H1 (cell line): ENCODE measurements around the gene ARID5B. TPM values are rescaled to one million over a fixed set of nuclear protein-coding genes. Genes with fewer than 3 reads are reported as not detected.

ENCODE experiments used
- CTCF ChIA-PET: fragments of 300-600 bp; sonication (Branson Sonifier 250); formaldehyde crosslinking; loops from one replicate; lab custom pipeline; 2021; ENCODE audit not compliant: partially characterized antibody; lab: Charles Lee
- POLR2A ChIA-PET: fragments of 300-600 bp; sonication (Branson Sonifier 250); formaldehyde crosslinking; loops from one replicate; lab custom pipeline; 2021; ENCODE audit warnings: inconsistent platforms; ENCODE audit not compliant: partially characterized antibody; lab: Charles Lee
- DNase-seq, 2 experiments: peaks; one replicate each; pipeline versions ENCODE4 v3.0.0 to v3.0.0-alpha.2; 2010 to 2022; ENCODE audit warnings: low spot score in 2 of 2, low read depth in 1 of 2, mixed read lengths in 1 of 2
- FAIRE-seq: peaks from 2 replicates; lab custom pipeline; 2011; peaks lifted over from hg19 to GRCh38; lab: Jason Lieb, UNC
- H2AFZ ChIP-seq: 2 replicates; pipeline ENCODE4 v1.8.1; 2012; ENCODE audit warnings: low read length, inconsistent platforms
- H2AK5ac ChIP-seq: 2 replicates; pipeline ENCODE4 v1.6.1; 2013; ENCODE audit warnings: low read depth, low read length
- H2BK120ac ChIP-seq: replicated peaks from 2 replicates; pipeline ENCODE3; 2013; ENCODE audit warnings: low read depth, low read length, inconsistent platforms
- H2BK12ac ChIP-seq: 2 replicates; pipeline ENCODE4 v1.6.1; 2013; ENCODE audit warnings: low read depth, low read length
- H2BK15ac ChIP-seq: 2 replicates; pipeline ENCODE4 v1.6.1; 2013; ENCODE audit warnings: low read length
- H2BK20ac ChIP-seq: 2 replicates; pipeline ENCODE4 v1.6.1; 2013; ENCODE audit warnings: low read length
- H2BK5ac ChIP-seq: 2 replicates; pipeline ENCODE4 v1.6.1; 2013; ENCODE audit warnings: low read depth, low read length
- H3K14ac ChIP-seq: 2 replicates; pipeline ENCODE4 v1.6.1; 2013; ENCODE audit warnings: inconsistent platforms; ENCODE audit not compliant: insufficient read length
- H3K18ac ChIP-seq: 2 replicates; pipeline ENCODE4 v1.6.1; 2013; ENCODE audit warnings: low read length; ENCODE audit errors: extremely low read depth
- H3K23ac ChIP-seq: 2 replicates; pipeline ENCODE4 v1.6.1; 2013; ENCODE audit warnings: inconsistent platforms; ENCODE audit not compliant: insufficient read length
- H3K23me2 ChIP-seq: 2 replicates; pipeline ENCODE4 v1.6.1; 2013; ENCODE audit warnings: low read depth, low read length
- H3K27ac ChIP-seq: 2 replicates; pipeline ENCODE4 v1.6.1; 2011; ENCODE audit warnings: low read depth, low read length, inconsistent platforms
- H3K27me3 ChIP-seq, 4 experiments: replicated peaks in 1 of 4; 1 replicate in 1 of 4; 2 replicates in 3 of 4; pipeline versions ENCODE4 v1.6.1 to v1.8.1; 2011 to 2013; ENCODE audit warnings: low read length in 3 of 4, mild to moderate bottlenecking in 3 of 4, inconsistent platforms in 2 of 4, mixed read lengths in 2 of 4, moderate library complexity in 1 of 4; ENCODE audit not compliant: control insufficient read depth in 3 of 4, insufficient read depth in 3 of 4; ENCODE audit errors: extremely low read depth in 1 of 4
- H3K36me3 ChIP-seq, 4 experiments: 2 replicates each; pipeline versions ENCODE4 v1.6.1 to v1.8.1; 2011 to 2013; ENCODE audit warnings: mild to moderate bottlenecking in 4 of 4, low read length in 3 of 4, moderate library complexity in 2 of 4, control low read depth in 1 of 4, inconsistent platforms in 1 of 4; ENCODE audit not compliant: insufficient read depth in 4 of 4, control insufficient read depth in 2 of 4
- H3K4ac ChIP-seq: replicated peaks from 2 replicates; pipeline ENCODE3; 2013; ENCODE audit warnings: low read length, low read depth, mixed read lengths, inconsistent platforms; ENCODE audit not compliant: insufficient read length
- H3K4me1 ChIP-seq, 4 experiments: replicated peaks in 1 of 4; 1 replicate in 1 of 4; 2 replicates in 3 of 4; pipeline versions ENCODE4 v1.6.1 to v1.8.1; 2011 to 2013; ENCODE audit warnings: low read length in 3 of 4, inconsistent platforms in 2 of 4, mixed read lengths in 1 of 4; ENCODE audit not compliant: insufficient read depth in 4 of 4, control insufficient read depth in 3 of 4
- H3K4me2 ChIP-seq, 2 experiments: 2 replicates each; pipeline versions ENCODE4 v1.6.1 to v1.8.1; 2011 to 2013; ENCODE audit warnings: low read depth in 2 of 2, low read length in 2 of 2, control low read depth in 1 of 2, inconsistent platforms in 1 of 2, mild to moderate bottlenecking in 1 of 2; ENCODE audit not compliant: insufficient read depth in 1 of 2
- H3K4me3 ChIP-seq, 4 experiments: fragments of 200-600, 300-600 bp in 1 of 4; sonication (generic), shearing (Covaris generic), sonication (Bioruptor Twin) in 1 of 4; 2 replicates each; pipeline versions ENCODE4 v1.5.1 to v1.8.1; 2011 to 2016; ENCODE audit warnings: low read length in 4 of 4, low read depth in 3 of 4, control low read depth in 2 of 4, inconsistent platforms in 2 of 4, mild to moderate bottlenecking in 2 of 4, mixed read lengths in 1 of 4, moderate library complexity in 1 of 4; ENCODE audit not compliant: insufficient read depth in 2 of 4; ENCODE audit errors: extremely low read depth in 1 of 4
- H3K56ac ChIP-seq: replicated peaks from 2 replicates; pipeline ENCODE3; 2013; ENCODE audit warnings: low read depth, mild to moderate bottlenecking, mixed read lengths, low read length, inconsistent platforms; ENCODE audit not compliant: insufficient read length
- H3K79me1 ChIP-seq: 2 replicates; pipeline ENCODE4 v1.6.1; 2013; ENCODE audit warnings: low read depth, low read length, control low read depth
- H3K79me2 ChIP-seq, 2 experiments: 2 replicates each; pipeline versions ENCODE4 v1.6.1 to v1.8.1; 2012 to 2013; ENCODE audit warnings: low read length in 2 of 2, mild to moderate bottlenecking in 2 of 2, inconsistent platforms in 1 of 2; ENCODE audit not compliant: insufficient read depth in 2 of 2, control insufficient read depth in 1 of 2
- H3K9ac ChIP-seq, 4 experiments: replicated peaks in 1 of 4; 1 replicate in 1 of 4; 2 replicates in 3 of 4; pipeline versions ENCODE4 v1.6.1 to v1.8.1; 2011 to 2013; ENCODE audit warnings: low read depth in 3 of 4, low read length in 3 of 4, control low read depth in 2 of 4, mild to moderate bottlenecking in 2 of 4, moderate library complexity in 2 of 4, inconsistent platforms in 1 of 4; ENCODE audit errors: extremely low read depth in 1 of 4
- H3K9me3 ChIP-seq, 2 experiments: 2 replicates each; pipeline versions ENCODE4 v1.6.1 to v1.8.1; 2012 to 2013; ENCODE audit warnings: mild to moderate bottlenecking in 2 of 2, moderate library complexity in 2 of 2, control low read depth in 1 of 2, inconsistent platforms in 1 of 2, low read depth in 1 of 2, low read length in 1 of 2, mixed read lengths in 1 of 2; ENCODE audit not compliant: insufficient read depth in 2 of 2
- H4K20me1 ChIP-seq, 2 experiments: replicated peaks in 1 of 2; 2 replicates each; pipeline versions ENCODE3 to v1.8.1; 2011 to 2013; ENCODE audit warnings: inconsistent platforms in 2 of 2, low read length in 2 of 2, mild to moderate bottlenecking in 1 of 2; ENCODE audit not compliant: insufficient read depth in 2 of 2, control insufficient read depth in 1 of 2
- H4K5ac ChIP-seq: 2 replicates; pipeline ENCODE4 v1.6.1; 2013; ENCODE audit warnings: low read length, low read depth, mixed read lengths, inconsistent platforms; ENCODE audit not compliant: insufficient read length
- H4K8ac ChIP-seq: 2 replicates; pipeline ENCODE4 v1.8.0; 2013; ENCODE audit warnings: mild to moderate bottlenecking, moderate library complexity, low read length, inconsistent platforms; ENCODE audit not compliant: insufficient read depth; ENCODE audit errors: extremely low read depth
- H4K91ac ChIP-seq: replicated peaks from 2 replicates; pipeline ENCODE3; 2013; ENCODE audit warnings: low read length, mixed read lengths, inconsistent platforms; ENCODE audit not compliant: insufficient read length
- ASH2L ChIP-seq: fragments of 200-600, 300-600 bp; sonication (generic); IDR thresholded peaks from one replicate; pipeline ENCODE4 v1.7.1; 2017; ENCODE audit warnings: low read length
- CREB1 ChIP-seq: IDR thresholded peaks from 2 replicates; pipeline ENCODE4 v1.6.1; 2012; ENCODE audit warnings: inconsistent platforms
- E2F6 ChIP-seq: IDR thresholded peaks from 2 replicates; pipeline ENCODE4 v1.6.1; 2012; ENCODE audit warnings: inconsistent platforms
- GABPA ChIP-seq: IDR thresholded peaks from 2 replicates; pipeline ENCODE4 v1.6.1; 2011; ENCODE audit warnings: mild to moderate bottlenecking, low read length, moderate library complexity, borderline replicate concordance; ENCODE audit not compliant: insufficient read depth
- HDAC2 ChIP-seq, 2 experiments: fragments of 300-600 bp in 1 of 2; sonication (generic) in 1 of 2; IDR thresholded peaks; 2 replicates each; pipeline ENCODE4 v1.6.1; 2011 to 2012; ENCODE audit warnings: low read depth in 2 of 2, low read length in 2 of 2, mild to moderate bottlenecking in 2 of 2, moderate library complexity in 2 of 2, borderline replicate concordance in 1 of 2, inconsistent platforms in 1 of 2
- JUND ChIP-seq: IDR thresholded peaks from 2 replicates; pipeline ENCODE4 v1.6.1; 2011; ENCODE audit warnings: mild to moderate bottlenecking, improper control_type of control experiment, low read length
- KDM1A ChIP-seq: fragments of 200-600, 300-600 bp; sonication (generic); IDR thresholded peaks from 2 replicates; pipeline ENCODE4 v1.7.1; 2016; ENCODE audit warnings: mild to moderate bottlenecking, low read length, borderline replicate concordance
- KDM5A ChIP-seq: fragments of 200-600 bp; IDR thresholded peaks from 2 replicates; pipeline ENCODE4 v1.7.1; 2012; ENCODE audit warnings: mild to moderate bottlenecking, low read length, inconsistent platforms, mixed read lengths
- RAD21 ChIP-seq, 2 experiments: IDR thresholded peaks in 1 of 2; conservative IDR thresholded peaks in 1 of 2; 2 replicates each; pipeline ENCODE4 v1.6.1; 2011; ENCODE audit warnings: low read depth in 2 of 2, low read length in 2 of 2, improper control_type of control experiment in 1 of 2, inconsistent platforms in 1 of 2, mild to moderate bottlenecking in 1 of 2, moderate library complexity in 1 of 2
- RNF2 ChIP-seq: fragments of 200-900, 300-1000 bp; sonication (generic); IDR thresholded peaks from 2 replicates; pipeline ENCODE4 v1.7.1; 2016; ENCODE audit warnings: borderline replicate concordance, low read depth, mild to moderate bottlenecking, antibody characterized with exemption, low read length; ENCODE audit not compliant: poor library complexity, severe bottlenecking; ENCODE audit errors: missing control alignments
- SUZ12 ChIP-seq: fragments of 200-600 bp; sonication (generic); IDR thresholded peaks from 2 replicates; pipeline ENCODE4 v1.6.1; 2012; ENCODE audit warnings: mild to moderate bottlenecking, inconsistent platforms, low read length, moderate library complexity, mixed read lengths
- TAF1 ChIP-seq: IDR thresholded peaks from 2 replicates; pipeline ENCODE4 v1.6.1; 2011; ENCODE audit warnings: mild to moderate bottlenecking, low read depth, low read length
- TBP ChIP-seq: IDR thresholded peaks from 2 replicates; pipeline ENCODE4 v1.6.1; 2011; ENCODE audit warnings: low read depth, low read length, improper control_type of control experiment
- TCF12 ChIP-seq: IDR thresholded peaks from 2 replicates; pipeline ENCODE4 v1.6.1; 2011; ENCODE audit warnings: low read depth, mild to moderate bottlenecking, low read length
- WGBS, 2 experiments: shearing (Covaris generic) in 1 of 2; methylation state at CpG; one replicate each; pipeline versions ENCODE4 v1.1.6 to v1.1.7; 2013 to 2015; ENCODE audit warnings: low lambda C conversion rate in 2 of 2, mixed read lengths in 2 of 2, inconsistent platforms in 1 of 2, low coverage in 1 of 2, missing lambda C conversion rate in 1 of 2; ENCODE audit not compliant: insufficient replicate concordance in 2 of 2, insufficient coverage in 1 of 2, insufficient read length in 1 of 2; ENCODE audit errors: extremely low coverage in 1 of 2, missing lambda C conversion rate in 1 of 2; 5-methylcytosine and 5-hydroxymethylcytosine counted together
- polyA plus RNA-seq, 7 experiments: library from polyadenylated mRNA; depleted of rRNA in 3 of 7; stranded (reverse) in 5 of 7; unstranded in 2 of 7; fragments of >200 nt in 5 of 7; fragments of 200-250 nt in 2 of 7; gene quantifications; 1 replicate in 5 of 7; 2 replicates in 1 of 7; 4 replicates in 1 of 7; pipeline versions ENCODE4 v1.2.1 to v1.2.3, GENCODE V29; 2011 to 2013; ENCODE audit warnings: missing spikeins in 2 of 7, mixed read lengths in 2 of 7
- total RNA-seq: library from RNA; stranded (reverse); fragmentation: NEBNext Ultra II Directional; extraction: Animal tissue kit (Norgen Biotek cat#: 25700); gene quantifications from 2 replicates; pipeline ENCODE4 v1.2.1, GENCODE V29; 2021

The ARID5B gene
- total and polyA plus RNA-seq, 2 of the 8 experiments (the other 6 are each of a cell fraction or from before 2014, with no cell fraction given) = 0.21 to 1.1 TPM

- Histone ChIP-seq H3K9ac (no peak overlapping the region), H4K20me1 (no peaks in the 10 kb centered on the region), H2BK12ac (no peak overlapping the region), H2BK20ac (no peak overlapping the region), H3K23me2 (no peaks in the 10 kb centered on the region; the same call in 1 of the 2 replicates), H2BK120ac (no peak overlapping the region), H4K5ac (no peak overlapping the region), H2AK5ac (no peak overlapping the region), H3K56ac (no peak overlapping the region), H3K36me3 (no peaks in the 10 kb centered on the region), H3K4ac (no peak overlapping the region), H3K18ac (no peak overlapping the region), H2BK15ac (no peak overlapping the region), H3K14ac (no peak overlapping the region), H2BK5ac (no peak overlapping the region), H3K9me3 (no peaks in the 10 kb centered on the region), H2AFZ (no peak overlapping the region), H3K79me1 (no peaks in the 10 kb centered on the region), H3K79me2 (no peaks in the 10 kb centered on the region), H4K8ac (no peak overlapping the region), H3K23ac (no peak overlapping the region), H3K4me1 (no peaks in the 10 kb centered on the region), H4K91ac (no peak overlapping the region), H3K27me3 (no peaks in the 10 kb centered on the region), H3K4me3 (no peak overlapping the region), H3K27ac (no peak overlapping the region), H3K4me2 (no peak overlapping the region)
- DNase-seq = no peak
- FAIRE-seq = no peak
- WGBS, 2 experiments = 84% methylated on average over 3 of the region's 3 CpGs; no CpG with 5 or more reads in 1 of the 2 experiments
- ChIA-PET POLR2A (no interaction called here), CTCF (interaction anchor here (0.8 to 1.6 kb wide), 2 partner anchors 15 to 18 kb away, joined by 4 to 5 read pairs; no protein-coding TSS in a partner anchor)
- TF ChIP-seq RNF2 = no peak
- no peak for TF ChIP-seq ASH2L
- no peak for TF ChIP-seq GABPA
- TF ChIP-seq TBP = no peak
- TF ChIP-seq RAD21 (IDR thresholded peaks at IDR 0.05 in 1 of 2, conservative IDR thresholded peaks at IDR 0.05 in 1 of 2; ENCODE audit: low read depth in 2 of 2, low read length in 2 of 2) = no peak
- TF ChIP-seq KDM1A = no peak
- TF ChIP-seq E2F6 = no peak
- no peak for TF ChIP-seq CREB1
- no peak for TF ChIP-seq TCF12
- no peak for TF ChIP-seq TAF1
- no peak for TF ChIP-seq HDAC2 (IDR thresholded peaks at IDR 0.05; ENCODE audit: borderline replicate concordance in 1 of 2, low read depth in 2 of 2, low read length in 2 of 2)
- no peak for TF ChIP-seq KDM5A
- TF ChIP-seq SUZ12 = no peak
- TF ChIP-seq JUND = no peak
Measured at GRCh38 chr10:62056698-62057097, 155.2 kb downstream of the ARID5B start.
